Epithelial cell of prostate (primary cell): Measurements from ENCODE around the gene GLDC.
"Not testable (repeated sequence)": the region's sequence is repeated elsewhere in the genome, so short reads cannot be mapped to it uniquely, and the experiment has no call there.

Experiments
- DNase-seq: peaks from one replicate; pipeline ENCODE4 v3.0.0-alpha.2; 2011; ENCODE audit warnings: low read depth, low spot score
- H3K27ac ChIP-seq: fragments of 450-650 bp; 2 replicates; pipeline ENCODE4 v1.5.1; 2017; ENCODE audit warnings: mild to moderate bottlenecking

The GLDC gene

DNA sequence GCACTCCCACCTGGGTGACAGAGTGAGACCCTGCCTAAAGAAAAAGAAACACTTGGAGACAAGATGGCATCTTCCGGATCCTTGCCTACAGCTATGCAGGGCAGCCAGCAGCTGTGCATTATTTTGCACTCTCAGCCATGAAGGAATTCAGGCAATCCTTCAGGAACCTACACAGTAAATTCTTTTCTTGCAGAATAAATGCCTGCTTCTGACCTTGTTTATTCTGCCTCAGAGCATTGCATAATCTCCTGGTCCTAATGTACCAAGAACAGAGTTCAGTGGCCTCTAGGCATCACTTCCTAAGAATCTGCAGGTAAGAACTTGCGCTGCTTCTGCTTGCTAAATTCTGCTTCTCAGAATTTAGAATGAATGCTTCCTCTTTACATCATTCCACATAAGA lies 16.8 kb downstream of the GLDC start:
- DNase-seq, result peak; percentile 14
- H3K27ac ChIP-seq, result no peak overlapping the region

DNA sequence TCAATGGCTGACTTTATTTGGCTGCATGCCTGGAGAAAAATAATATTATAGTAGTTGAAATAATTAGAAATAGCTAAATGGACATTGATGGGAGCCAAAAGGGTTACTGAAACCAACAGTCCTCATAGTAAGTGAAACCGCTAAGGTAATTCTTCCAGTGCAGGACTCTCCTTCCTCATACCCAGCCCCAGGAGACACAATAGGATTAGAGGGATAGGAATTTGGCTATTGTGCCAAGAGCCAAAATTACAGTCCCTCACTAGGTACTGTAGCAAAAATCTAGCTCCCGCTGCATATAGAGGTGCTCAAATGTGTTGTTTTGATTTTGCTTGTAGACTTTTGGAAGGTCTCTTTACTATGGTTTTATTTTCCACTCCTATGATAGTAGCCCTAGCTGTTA lies 20.2 kb downstream of the GLDC start:
- H3K27ac ChIP-seq, result no peak overlapping the region

DNA sequence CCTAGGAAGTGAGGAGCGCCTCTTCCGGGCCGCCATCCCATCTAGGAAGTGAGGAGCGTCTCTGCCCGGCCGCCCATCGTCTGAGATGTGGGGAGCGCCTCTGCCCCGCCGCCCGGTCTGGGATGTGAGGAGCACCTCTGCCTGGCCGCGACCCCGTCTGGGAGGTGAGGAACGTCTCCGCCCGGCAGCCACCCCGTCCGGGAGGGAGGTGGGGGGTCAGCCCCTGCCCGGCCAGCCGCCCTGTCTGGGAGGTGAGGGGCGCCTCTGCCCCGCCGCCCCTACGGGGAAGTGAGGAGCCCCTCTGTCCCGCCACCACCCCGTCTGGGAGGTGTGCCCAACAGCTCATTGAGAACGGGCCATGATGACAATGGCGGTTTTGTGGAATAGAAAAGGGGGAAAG lies 22.7 kb downstream of the GLDC start:
- DNase-seq, H3K27ac ChIP-seq: not testable (repeated sequence)

More for the DNA sequence above, 20.2 kb downstream of the GLDC start:
- DNase-seq, result no peak

DNA sequence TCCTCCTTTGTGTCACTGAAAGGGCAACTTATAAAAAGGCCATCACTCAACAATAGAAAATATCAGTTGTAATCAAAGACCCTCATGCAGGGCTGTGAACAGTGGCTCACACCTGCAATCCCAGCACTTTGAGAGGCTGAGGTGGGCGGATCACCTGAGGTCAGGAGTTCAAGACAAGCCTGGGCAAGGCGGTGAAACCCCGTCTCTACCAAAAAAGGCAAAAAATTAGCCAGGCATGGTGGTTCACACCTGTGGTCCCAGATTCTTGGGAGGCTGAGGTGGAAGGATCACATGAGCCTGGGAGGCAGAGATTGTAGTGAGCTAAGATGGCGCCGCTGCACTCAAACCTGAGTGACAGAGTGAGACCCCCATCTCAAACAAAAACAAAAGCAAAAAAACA lies 24.7 kb downstream of the GLDC start:
- H3K27ac ChIP-seq, result no peak overlapping the region
- no peak for DNase-seq

DNA sequence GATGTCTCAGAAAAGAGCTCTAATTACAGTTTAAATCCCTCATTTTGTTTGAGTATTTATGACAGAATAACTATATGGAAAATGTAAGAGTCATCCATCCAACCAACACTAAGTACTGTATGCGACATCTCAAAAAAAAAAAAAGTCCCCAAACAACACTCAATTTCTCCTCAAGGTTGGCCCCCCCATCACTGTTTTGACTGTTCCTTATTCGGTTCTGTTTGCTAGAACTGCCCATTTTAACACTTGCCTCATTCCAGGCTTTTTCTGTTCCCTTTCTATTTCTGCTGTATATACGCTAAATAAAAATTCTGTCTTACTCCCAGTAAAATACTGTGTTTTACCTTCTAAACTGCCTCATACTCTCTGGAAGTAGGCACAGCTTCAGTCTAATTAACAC lies 25.2 kb downstream of the GLDC start:
- no peak for DNase-seq
- no peak overlapping the region for H3K27ac ChIP-seq

DNA sequence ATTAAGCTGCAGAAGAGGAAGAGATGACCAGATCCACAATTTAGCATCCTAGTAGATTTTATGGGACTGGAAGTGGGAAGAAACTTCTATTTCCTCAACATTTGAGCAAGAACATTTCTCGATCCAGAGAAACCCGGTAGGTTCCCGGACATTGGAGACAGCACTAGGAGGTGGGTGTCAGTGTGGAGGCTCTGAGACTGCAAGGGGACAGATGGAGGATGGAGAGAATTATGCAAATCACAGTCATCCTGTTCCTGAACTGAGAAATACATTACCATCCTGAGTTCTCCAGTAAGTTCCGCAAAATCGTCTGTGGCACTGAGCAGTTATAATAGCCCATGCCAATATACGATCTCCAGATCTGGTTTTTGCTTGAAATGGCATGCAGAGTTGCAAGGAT lies 25.6 kb downstream of the GLDC start:
- no peak overlapping the region for H3K27ac ChIP-seq

DNA sequence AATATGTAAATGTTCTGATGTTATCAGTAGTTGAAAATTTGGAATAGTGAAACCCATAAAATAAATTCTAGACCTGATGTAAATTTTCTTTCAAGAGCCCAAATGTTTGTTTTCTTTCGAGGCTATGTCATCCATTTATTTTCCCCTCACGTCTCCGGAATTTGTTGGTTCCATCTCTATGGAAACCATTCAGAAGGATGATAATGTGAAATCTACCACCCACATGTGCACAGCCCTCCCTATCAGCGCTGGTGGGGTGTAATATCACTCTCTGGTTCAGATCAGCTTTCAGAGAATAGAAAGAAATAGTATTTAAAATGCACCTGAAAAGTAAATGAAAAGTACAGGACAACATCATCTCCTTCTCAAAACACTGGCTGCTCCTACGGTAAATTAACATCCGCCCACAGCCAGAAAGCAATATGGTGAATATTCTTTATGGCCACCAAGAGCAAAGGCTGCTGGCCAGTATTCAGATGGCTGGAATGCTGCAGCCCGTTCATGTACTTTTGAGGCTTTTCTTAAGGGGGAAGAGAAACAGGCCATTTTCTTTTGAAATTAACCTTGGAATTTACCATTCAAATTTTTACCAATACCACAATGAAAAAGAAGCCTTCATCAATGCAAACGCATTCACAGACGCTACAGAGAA lies 28.5 kb downstream of the GLDC start:
- no peak for DNase-seq
- H3K27ac ChIP-seq, result no peak overlapping the region

More for the DNA sequence above, 25.6 kb downstream of the GLDC start:
- no peak for DNase-seq

DNA sequence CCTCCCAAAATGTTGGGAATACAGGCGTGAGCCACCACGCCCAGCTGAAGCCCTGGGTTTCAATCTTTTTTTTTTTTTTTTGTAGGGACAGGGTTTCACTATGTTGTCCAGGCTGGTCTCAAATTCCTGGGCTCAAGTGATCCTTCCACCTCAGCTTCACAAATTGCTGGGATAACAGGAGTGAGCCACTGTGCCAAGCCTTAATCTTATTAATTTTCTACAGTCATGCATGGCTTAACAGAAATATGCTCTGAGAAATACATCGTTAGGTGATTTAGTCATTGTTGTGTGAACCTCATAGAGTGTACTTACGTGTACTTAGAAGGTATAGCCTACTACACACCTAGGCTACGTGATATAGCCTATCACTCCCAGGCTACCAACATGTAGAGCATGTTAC lies 31.0 kb downstream of the GLDC start:
- H3K27ac ChIP-seq, result no peak overlapping the region
- DNase-seq, result no peak

DNA sequence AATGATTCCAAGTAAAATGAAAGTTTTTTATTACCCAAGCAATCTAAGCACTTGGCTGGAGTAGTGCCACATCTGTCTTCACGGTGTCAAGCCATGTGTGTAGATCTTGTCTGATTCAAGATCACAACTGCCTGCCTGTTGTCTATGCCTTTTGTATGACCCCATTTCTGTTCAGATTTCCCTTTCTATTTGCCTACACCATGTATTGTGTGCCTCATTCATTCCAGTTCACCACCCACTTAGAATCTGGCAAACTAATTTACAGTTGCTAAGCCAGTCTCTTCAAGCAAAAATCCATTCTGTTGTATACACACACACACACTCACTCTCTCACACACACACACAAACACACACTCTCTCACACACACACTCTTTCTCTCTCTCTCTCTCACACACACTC lies 33.7 kb downstream of the GLDC start:
- no peak for DNase-seq
- no peak overlapping the region for H3K27ac ChIP-seq

DNA sequence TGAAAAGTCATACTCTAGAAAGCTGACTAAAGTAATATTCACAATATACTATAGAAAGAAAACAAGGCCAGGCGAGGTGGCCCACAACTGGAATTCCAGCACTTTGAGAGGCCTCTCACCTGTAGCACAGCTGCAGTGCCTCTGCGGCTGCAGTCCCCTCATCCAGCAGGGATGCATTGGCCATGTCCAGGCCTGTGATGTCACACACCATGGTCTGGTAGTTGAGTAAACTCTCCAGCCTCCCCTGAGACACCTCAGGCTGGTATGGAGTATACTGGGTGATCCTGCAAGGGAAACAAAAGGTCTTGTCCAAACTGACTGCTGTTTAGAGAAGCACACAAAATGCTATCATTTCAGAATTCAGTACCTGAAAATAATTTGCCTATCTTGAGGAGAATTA lies 35.5 kb downstream of the GLDC start:
- DNase-seq, result no peak
- no peak overlapping the region for H3K27ac ChIP-seq

DNA sequence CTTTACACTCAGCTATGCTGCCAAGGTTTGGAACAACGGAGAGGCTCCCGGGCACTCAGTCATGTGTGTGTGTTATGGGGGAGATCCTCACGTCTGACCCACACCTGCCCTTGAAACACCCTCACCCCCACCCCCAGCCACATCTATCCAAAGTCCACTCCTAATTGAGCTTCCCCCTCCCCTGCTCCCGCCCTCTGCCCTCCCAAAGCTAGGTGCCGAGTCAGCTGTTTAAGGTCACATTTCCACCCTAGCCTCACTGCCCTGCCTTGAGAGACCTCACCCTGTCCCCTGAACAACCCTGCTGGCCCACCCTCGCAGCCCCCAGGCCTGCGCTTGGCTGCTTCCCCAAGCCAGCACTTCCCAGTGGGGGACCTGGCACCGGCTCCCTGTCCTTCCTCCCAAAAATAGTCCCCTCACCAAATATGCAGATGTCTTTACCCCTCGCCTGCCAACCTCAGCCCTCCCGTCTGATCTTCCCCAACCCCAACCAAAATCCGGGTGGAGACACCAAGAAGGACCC lies 36.0 kb downstream of the GLDC start:
- DNase-seq, result no peak
- H3K27ac ChIP-seq, result no peak overlapping the region

DNA sequence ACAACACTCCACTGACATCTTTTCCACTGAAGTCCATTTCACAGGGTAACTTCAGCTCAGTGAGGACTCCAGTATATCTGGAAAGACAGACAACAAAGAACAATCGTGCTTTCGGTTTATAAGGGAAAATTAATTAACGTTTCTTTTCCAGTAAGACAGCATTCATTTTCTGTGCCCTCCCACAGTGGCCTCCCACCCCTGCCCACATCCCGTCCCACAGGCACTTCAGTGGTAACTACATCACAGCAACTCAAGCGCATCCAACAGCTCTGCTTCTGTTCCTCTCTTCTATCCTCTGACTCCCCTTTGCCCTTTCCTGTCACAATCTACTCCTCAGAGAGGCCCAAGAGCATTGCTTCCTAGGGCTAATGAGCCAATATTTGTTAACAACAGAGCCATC lies 40.3 kb downstream of the GLDC start:
- no peak for DNase-seq
- no peak overlapping the region for H3K27ac ChIP-seq

DNA sequence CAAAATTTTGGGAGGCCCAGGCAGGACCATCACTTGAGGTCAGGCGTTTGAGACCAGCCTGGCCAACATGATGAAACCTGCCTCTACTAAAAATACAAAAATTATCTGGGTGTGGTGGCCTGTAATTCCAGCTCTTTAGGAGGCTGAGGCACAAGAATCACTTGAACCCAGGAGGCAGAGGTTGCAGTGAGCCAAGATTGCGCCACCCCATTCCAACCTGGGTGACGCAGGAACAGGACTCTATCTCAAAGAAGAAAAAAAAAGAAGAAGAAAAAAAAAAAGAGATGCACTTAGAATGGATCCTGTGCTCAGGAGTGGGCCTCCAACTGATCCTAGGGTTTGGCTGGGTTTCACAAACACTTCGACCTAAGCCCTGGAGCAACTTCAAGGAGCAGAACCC lies 45.1 kb downstream of the GLDC start:
- DNase-seq, result no peak
- H3K27ac ChIP-seq, result no peak overlapping the region

DNA sequence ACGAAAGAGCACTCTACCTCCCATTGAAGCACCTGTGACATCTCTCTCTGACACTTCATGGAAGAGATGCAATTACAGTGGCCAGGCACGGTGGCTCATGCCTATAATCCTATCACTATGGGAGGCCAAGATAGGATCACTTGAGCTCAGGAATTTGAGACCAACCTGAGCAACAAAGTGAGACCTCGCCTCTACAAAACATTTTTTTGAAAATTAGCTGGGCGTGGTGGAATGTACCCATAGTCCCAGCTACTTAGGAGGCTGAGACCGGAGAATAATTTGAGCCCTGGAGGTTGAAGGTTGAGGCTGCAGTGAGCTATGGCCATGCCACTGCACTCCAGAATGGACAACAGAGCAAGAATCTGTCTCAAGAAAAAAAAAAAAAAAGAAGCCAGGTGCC lies 45.5 kb downstream of the GLDC start:
- H3K27ac ChIP-seq, result no peak overlapping the region
- no peak for DNase-seq

DNA sequence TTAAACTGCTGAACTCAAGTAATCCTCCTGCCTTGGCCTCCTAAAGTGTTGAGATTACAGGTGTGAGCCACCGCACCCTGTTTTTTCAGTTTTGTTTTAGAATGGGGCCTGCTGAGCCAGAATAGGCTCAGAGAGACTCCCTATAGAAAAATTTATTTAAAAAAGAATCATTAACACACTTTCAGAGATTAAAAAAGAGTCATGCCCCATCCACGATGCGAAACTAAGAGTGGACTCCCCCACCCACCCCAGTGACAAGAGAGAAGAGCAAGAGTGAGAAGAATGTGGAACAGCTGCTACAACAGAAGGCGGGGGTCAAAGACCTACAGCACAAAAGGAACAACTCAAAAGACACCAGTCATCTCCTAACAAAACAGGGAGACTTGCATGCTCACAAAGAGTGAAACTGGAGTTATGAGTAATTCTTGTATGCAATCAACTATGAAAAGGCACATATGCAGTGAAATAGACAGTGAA lies 47.2 kb downstream of the GLDC start:
- no peak overlapping the region for H3K27ac ChIP-seq
- DNase-seq, result peak; percentile 1

DNA sequence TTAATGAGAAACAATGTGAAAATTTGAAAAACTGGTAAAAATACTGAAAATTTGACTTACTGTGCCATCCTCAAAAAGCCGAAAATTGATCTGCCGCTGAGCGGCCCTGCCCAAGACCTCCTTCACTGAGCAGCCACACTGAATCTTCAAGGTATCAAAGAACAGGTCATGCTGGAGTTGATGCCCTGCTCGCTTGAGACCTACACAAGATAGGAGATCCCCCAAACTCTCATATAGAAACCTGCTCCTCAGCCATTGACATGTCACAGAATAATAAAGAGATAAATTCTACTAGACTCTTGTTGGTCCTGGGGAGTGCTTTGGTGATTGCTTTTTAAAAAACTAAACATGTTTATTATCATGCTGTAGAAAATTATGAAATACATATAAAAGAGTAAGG lies 52.7 kb downstream of the GLDC start:
- H3K27ac ChIP-seq, result no peak overlapping the region
- DNase-seq, result no peak

DNA sequence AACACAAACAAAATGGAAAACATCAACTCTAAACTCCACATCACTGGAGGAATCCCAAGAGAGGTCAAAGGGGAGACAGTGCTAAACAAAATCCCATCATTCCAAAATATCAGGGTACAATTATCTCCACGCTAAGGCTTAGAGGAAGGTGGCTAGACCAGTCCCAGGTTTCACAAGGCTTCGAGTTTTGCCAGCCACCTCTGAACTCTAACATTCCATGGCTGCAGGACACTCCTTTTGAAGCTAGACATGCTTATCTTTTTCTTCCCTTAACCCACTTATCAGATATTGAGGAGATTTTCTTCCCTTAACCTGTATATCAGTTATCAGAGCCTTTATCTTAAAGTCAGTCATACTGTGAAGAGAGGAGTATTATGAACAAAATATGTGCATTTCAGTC lies 53.3 kb downstream of the GLDC start:
- H3K27ac ChIP-seq, result no peak overlapping the region
- no peak for DNase-seq

DNA sequence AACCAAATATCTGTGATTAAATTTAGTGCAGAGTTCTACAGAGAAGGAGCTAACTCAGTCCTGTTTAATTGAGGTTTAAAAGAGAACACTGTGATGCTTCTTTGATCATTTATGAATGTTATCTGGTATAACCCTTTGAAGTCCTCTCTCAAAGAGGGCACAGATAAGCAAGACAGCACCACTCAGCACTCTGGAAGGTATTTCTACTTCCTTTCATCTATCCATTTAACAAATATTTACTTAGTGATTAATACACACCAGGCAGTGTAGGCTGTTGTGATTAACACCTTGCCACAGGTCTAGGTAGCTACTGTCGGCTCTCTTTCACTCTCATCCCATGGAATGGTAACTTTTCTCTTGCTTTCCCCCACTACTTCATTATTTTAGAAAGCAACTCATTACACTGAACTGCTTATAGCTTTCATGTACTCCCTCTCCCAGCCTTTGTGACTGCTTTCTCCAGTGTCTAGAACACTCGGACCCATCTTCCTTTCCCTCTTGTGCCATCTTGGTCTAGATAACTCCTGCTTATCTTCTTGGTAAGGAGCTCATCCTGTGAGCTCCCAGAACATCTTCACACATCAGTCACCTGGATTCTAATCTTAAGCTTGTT lies 54.7 kb downstream of the GLDC start:
- peak; percentile 14 for DNase-seq
- H3K27ac ChIP-seq, result no peak overlapping the region

DNA sequence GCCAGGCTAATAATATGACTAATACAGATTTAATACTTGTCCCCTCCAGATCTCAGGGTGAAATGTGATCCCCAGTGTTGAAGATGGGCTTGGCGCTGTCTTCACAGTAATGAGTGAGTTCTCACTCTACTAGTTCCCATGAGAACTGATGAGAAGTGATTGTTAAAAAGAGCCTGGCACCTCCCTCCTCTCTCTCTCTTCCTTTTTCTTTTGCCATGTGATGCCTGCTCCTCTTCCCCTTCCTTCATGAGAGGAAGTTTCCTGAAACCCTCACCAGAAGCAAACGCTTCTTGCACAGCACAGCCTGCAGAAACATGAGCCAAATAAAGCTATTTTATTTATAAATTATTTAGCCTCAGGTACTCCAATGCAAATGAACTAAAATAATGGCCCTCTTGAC lies 55.2 kb downstream of the GLDC start:
- DNase-seq, result no peak
- no peak overlapping the region for H3K27ac ChIP-seq

DNA sequence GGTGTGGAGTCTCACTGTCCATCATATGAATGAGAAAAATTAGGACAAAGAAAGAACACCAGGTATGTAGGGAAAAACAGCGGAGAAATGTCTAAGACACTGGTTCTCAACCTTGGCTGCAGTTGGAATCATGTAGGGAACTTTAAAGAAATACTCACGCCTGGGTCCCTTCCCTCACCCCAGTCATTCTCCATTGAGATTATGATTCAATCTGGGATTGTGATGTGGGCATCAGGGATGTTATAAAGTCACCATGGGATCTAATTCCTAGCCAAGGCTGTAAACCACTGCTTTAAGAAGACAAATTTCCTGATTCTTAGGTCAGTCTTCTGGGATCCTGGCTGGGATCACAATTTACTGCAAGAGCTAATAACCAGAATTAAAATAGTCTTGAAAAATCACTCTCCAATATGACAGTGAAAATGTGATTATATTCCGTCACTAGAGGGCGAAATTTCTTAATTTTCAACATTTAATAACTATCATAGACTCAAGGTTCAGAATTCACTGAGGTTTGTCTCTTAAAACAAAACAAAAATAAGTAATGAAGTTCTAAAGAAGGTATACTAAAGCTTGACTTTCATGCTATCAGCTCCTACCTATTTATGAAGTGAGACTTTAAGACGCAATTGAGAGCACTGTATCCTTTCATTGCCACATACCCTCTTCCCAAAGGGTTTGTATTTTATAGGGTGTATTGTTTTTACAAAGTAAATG lies 60.5 kb downstream of the GLDC start:
- no peak for DNase-seq
- H3K27ac ChIP-seq, result no peak overlapping the region

DNA sequence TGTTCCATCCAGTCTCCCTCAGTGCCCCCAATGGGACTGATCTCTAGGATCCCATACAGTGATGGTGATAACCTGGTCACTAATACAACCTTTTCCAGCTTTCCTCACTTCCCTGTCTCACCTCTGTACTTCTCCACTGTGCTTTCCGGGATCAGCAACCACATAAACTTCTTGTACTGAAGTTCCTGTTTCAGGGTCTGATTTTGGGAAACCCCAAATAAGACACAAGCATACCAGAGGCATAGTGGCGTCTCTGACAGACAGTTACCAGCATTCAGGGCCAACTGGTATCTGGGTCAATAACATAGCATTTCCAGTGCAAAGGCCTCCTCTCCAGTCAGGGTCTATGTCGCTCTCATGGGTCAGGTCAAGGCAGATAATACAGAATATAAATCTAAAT lies 64.3 kb downstream of the GLDC start:
- H3K27ac ChIP-seq, result no peak overlapping the region
- no peak for DNase-seq
